HG03432 (cell line): Measurements from ENCODE around the gene PTCD1.
A peak's percentile ranks its signal among the peaks of the same experiment; 100 is the strongest.

ENCODE experiments used
- ATAC-seq: cut with Tn5 transposase; IDR thresholded peaks from one replicate; pipeline ENCODE4 v1.9.1; 2021; ENCODE audit warnings: mild to moderate bottlenecking, moderate library complexity; ENCODE audit not compliant: unreplicated experiment

The PTCD1 gene

GRCh38 chr7:99410635-99411034 is 28.0 kb downstream of the PTCD1 start:
- ATAC-seq: no peak

- ATAC-seq: no peak
These were observed 28.8 kb downstream of the PTCD1 start for GRCh38 chr7:99409806-99410205.

GRCh38 chr7:99409192-99409572 is 29.4 kb downstream of the PTCD1 start:
- ATAC-seq: no peak

GRCh38 chr7:99408379-99409191 is 30.0 kb downstream of the PTCD1 start, which contains the start of the genes BUD31 and PDAP1:
TSS of gene BUD31 (plus strand) at chr7:99408969. CDS start at chr7:99411093, 2,124 bp downstream.
TSS of gene PDAP1 (minus strand) at chr7:99408597. CDS start at chr7:99408548, 49 bp downstream.
- ATAC-seq: peak; percentile 81

GRCh38 chr7:99407872-99408378 is 30.7 kb downstream of the PTCD1 start:
- ATAC-seq: peak; percentile 13

GRCh38 chr7:99406557-99406956 is 32.0 kb downstream of the PTCD1 start:
- no peak for ATAC-seq

GRCh38 chr7:99404977-99405320 is 33.6 kb downstream of the PTCD1 start:
- no peak for ATAC-seq

- ATAC-seq: no peak
These were observed 34.2 kb downstream of the PTCD1 start for GRCh38 chr7:99404235-99404976.

GRCh38 chr7:99403764-99404163 is 34.8 kb downstream of the PTCD1 start:
- ATAC-seq: no peak

- ATAC-seq: no peak
These were observed 35.7 kb downstream of the PTCD1 start for GRCh38 chr7:99402854-99403253.

- ATAC-seq: no peak
These were observed 39.0 kb downstream of the PTCD1 start for GRCh38 chr7:99399597-99399996.

- no peak for ATAC-seq
These were observed 39.6 kb downstream of the PTCD1 start for GRCh38 chr7:99398891-99399445.

GRCh38 chr7:99397297-99397983 is 41.2 kb downstream of the PTCD1 start:
- no peak for ATAC-seq

- ATAC-seq: no peak
These were observed 41.9 kb downstream of the PTCD1 start for GRCh38 chr7:99396418-99397296.

- ATAC-seq: no peak
These were observed 42.8 kb downstream of the PTCD1 start for GRCh38 chr7:99395616-99396327.

- no peak for ATAC-seq
These were observed 44.5 kb downstream of the PTCD1 start for GRCh38 chr7:99394188-99394502.

GRCh38 chr7:99393355-99394187 is 45.0 kb downstream of the PTCD1 start:
- no peak for ATAC-seq

- peak; percentile 65 for ATAC-seq
These were observed 45.8 kb downstream of the PTCD1 start for GRCh38 chr7:99392659-99393354.
